Measurements from ENCODE around the gene RANBP1. TPM values are rescaled to one million over a fixed set of nuclear protein-coding genes. Genes with fewer than 3 reads are reported as not detected.
A peak's percentile ranks its signal among the peaks of the same experiment; 100 is the strongest.

Gene RANBP1
- total RNA-seq, 3 donors from 2014 or later: 58.4 to 102 (median 66.0) TPM

GRCh38 chr22:20071524-20071972 lies 44.4 kb upstream of the RANBP1 start:
- ATAC-seq: no peak
- Histone ChIP-seq H3K4me3 (no peak overlapping the region), H3K36me3 (ENCODE audit: low read depth) (no peaks in the 10 kb centered on the region), H3K9me3 (no peaks in the 10 kb centered on the region), H3K4me1 (ENCODE audit: low read depth) (no peaks in the 10 kb centered on the region)
- no peak for DNase-seq
- intact Hi-C loops (cut with DNase I, micrococcal nuclease): no loop called here
- TF ChIP-seq, protein P1, sequence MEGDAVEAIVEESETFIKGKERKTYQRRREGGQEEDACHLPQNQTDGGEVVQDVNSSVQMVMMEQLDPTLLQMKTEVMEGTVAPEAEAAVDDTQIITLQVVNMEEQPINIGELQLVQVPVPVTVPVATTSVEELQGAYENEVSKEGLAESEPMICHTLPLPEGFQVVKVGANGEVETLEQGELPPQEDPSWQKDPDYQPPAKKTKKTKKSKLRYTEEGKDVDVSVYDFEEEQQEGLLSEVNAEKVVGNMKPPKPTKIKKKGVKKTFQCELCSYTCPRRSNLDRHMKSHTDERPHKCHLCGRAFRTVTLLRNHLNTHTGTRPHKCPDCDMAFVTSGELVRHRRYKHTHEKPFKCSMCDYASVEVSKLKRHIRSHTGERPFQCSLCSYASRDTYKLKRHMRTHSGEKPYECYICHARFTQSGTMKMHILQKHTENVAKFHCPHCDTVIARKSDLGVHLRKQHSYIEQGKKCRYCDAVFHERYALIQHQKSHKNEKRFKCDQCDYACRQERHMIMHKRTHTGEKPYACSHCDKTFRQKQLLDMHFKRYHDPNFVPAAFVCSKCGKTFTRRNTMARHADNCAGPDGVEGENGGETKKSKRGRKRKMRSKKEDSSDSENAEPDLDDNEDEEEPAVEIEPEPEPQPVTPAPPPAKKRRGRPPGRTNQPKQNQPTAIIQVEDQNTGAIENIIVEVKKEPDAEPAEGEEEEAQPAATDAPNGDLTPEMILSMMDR (IDR thresholded peaks at IDR 0.05): no peak

DNA sequence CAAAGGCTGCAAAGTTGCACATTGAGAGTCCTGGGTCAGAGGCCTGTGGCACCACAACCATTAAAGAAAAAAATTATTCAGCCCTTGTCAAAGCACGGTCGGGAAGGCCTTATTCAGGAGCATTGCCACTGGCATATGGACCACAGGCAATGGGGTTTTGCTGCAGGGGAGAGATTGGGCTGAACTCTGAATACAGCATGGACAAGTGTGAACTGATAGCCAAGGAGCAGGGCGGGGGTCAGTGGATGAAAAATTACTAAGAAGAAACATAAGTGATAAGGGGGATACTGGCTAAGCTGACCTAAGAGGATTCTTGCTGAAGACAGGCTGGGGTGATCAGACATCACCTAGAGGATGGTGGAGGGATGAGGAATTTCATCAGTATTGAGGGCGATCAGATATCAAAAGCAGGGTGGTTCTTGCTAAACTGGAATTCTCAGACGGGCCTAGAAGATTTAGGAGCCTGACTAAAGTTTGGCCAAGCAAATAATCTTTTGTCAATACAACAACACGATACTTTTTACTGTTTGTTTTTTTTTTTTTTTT lies 39.2 kb upstream of the RANBP1 start:
- TF ChIP-seq, protein P1 (IDR thresholded peaks at IDR 0.05): no peak
- no peak overlapping the region for H3K4me3 ChIP-seq
- H3K36me3 ChIP-seq (ENCODE audit: low read depth): no peaks in the 10 kb centered on the region
- ATAC-seq (no peak), DNase-seq (peak in 1 of 3 donors; percentile 8)
- H3K9me3 ChIP-seq: no peaks in the 10 kb centered on the region
- peaks cover 11% of the 10 kb centered on the region for H3K4me1 ChIP-seq (ENCODE audit: low read depth)
- intact Hi-C loops (cut with DNase I, micrococcal nuclease): no loop called here

DNA sequence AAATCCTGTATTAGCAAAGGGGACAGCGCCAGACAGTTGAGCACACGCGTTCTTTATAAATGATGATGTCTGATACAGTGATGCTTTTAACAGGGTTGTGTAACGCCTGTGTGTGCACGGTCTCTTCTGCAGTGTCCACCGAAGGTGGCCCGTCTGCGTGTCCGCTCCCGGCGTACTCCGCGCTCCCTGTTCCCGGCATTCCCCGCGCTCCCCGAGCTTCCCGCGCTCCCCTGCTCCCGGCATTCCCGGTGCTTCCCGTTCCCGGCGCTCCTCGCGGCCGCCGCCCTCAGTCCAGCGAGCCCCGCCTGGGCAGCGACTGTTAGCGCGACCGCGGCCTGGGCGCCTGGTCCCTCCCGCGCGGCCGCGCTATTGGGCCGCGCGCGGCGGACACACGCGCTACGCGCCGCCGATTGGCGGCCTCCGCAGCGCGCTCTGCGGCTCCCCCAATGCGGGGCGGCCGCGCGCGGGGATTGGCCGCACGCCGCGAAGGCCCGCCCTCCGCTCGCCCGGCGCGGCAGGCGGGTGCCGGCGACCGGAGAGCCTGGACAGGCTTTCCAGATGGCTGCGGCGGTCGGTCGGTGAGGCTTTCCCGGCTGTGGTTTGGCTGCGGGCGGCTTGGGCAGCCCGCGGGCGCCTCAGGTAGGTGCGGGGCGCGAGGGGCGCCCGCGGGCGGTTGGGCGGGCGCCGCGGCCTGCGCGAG lies 36.0 kb upstream of the RANBP1 start, which contains the start of gene DGCR8:
TSS of gene DGCR8 (plus strand) at position 497 of the 700 bp plus-strand sequence. CDS start 5,723 bp downstream, outside the sequence.
- TF ChIP-seq, protein P1 (IDR thresholded peaks at IDR 0.05): no peak
- Histone ChIP-seq H3K4me3 (peak within 1 kb of the TSS; percentile 70), H3K36me3 (ENCODE audit: low read depth) (no peaks in the 10 kb centered on the region), H3K9me3 (no peaks in the 10 kb centered on the region), H3K4me1 (ENCODE audit: low read depth) (peaks cover 24% of the 10 kb centered on the region)
- intact Hi-C loops (cut with DNase I, micrococcal nuclease): no loop called here
- DNase-seq: peak; percentile 93 to 96 (median 95)
- ATAC-seq: peak; percentile 94

DNA sequence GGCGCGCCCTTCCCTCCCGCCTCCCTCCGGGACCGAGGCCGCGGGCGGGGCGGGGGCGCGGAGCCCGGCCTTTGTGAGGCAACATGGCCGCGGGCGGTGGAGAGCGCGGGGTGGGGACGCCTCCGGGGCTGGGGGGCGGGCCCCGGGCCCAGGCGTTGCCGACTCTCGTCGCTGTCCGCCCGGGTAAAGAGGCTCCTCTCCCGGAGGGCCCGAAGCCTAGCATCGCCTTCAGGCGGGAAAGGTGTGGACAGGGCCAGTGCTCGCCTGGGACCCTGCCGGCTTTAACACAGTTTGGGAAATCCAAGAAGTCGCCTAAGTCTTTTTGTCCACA lies 35.5 kb upstream of the RANBP1 start:
- DNase-seq: peak; percentile 68 to 85 (median 81)
- peaks cover 25% of the 10 kb centered on the region for H3K4me1 ChIP-seq (ENCODE audit: low read depth)
- no peaks in the 10 kb centered on the region for H3K36me3 ChIP-seq (ENCODE audit: low read depth)
- peak; percentile 73 for ATAC-seq
- intact Hi-C loops (cut with DNase I, micrococcal nuclease): no loop called here
- TF ChIP-seq, protein P1 (IDR thresholded peaks at IDR 0.05): no peak
- H3K9me3 ChIP-seq: no peaks in the 10 kb centered on the region
- peak overlapping the region; percentile 70 for H3K4me3 ChIP-seq

GRCh38 chr22:20080776-20081654 lies 34.9 kb upstream of the RANBP1 start:
- Histone ChIP-seq H3K36me3 (ENCODE audit: low read depth) (no peaks in the 10 kb centered on the region), H3K4me1 (ENCODE audit: low read depth) (peaks cover 25% of the 10 kb centered on the region), H3K4me3 (peak overlapping the region; percentile 70), H3K9me3 (no peaks in the 10 kb centered on the region)
- DNase-seq (peak; percentile 44 to 66 (median 55)), ATAC-seq (peak; percentile 18)
- TF ChIP-seq, protein P1 (IDR thresholded peaks at IDR 0.05): no peak
- intact Hi-C loops (cut with DNase I, micrococcal nuclease): no loop called here
